Measurements from ENCODE around the gene BCL7A.
A peak's percentile ranks its signal among the peaks of the same experiment; 100 is the strongest.

BCL7A gene

DNA sequence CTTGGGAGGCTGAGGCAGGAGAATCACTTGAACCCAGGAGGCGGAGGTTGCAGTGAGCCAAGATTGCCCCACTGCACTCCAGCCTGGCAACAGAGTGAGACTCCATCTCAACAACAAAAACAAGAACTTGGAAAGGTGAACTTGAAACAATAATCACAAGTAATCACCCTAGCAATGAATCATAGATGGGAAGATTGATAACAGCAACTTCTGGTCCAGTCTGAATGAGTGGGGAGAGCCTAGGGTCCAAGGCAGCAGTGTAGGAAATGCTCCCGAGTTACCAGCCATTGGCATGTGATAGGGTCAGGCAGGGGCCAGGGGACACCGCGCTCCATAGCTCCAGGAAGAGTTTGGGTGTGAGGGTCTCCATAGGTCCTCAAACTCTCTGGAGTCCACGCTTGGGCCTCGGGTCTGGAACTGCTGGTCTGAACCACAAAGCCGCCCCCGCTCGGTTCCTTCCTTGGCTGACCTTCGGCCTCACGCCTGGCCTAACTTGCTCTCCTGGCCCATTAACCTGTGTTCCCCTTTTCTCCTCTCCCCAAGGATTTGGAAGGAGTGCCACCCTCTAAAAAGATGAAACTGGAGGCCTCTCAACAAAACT, 37.0 kb downstream of the BCL7A start:
- no peak overlapping the region for H3K27ac ChIP-seq
- H3K4me3 ChIP-seq (ENCODE audit: low read depth, low read length), result no peak overlapping the region
- DNase-seq, result no peak
- no peaks in the 10 kb centered on the region for H3K9me3 ChIP-seq (ENCODE audit: severe bottlenecking)
- peaks cover 14% of the 10 kb centered on the region for H3K36me3 ChIP-seq
- no peaks in the 10 kb centered on the region for H3K27me3 ChIP-seq (ENCODE audit: insufficient read depth, low read depth, severe bottlenecking)
- TF ChIP-seq, protein P1, sequence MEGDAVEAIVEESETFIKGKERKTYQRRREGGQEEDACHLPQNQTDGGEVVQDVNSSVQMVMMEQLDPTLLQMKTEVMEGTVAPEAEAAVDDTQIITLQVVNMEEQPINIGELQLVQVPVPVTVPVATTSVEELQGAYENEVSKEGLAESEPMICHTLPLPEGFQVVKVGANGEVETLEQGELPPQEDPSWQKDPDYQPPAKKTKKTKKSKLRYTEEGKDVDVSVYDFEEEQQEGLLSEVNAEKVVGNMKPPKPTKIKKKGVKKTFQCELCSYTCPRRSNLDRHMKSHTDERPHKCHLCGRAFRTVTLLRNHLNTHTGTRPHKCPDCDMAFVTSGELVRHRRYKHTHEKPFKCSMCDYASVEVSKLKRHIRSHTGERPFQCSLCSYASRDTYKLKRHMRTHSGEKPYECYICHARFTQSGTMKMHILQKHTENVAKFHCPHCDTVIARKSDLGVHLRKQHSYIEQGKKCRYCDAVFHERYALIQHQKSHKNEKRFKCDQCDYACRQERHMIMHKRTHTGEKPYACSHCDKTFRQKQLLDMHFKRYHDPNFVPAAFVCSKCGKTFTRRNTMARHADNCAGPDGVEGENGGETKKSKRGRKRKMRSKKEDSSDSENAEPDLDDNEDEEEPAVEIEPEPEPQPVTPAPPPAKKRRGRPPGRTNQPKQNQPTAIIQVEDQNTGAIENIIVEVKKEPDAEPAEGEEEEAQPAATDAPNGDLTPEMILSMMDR (IDR thresholded peaks at IDR 0.05; ENCODE audit: low read depth, low read length), result no peak

DNA sequence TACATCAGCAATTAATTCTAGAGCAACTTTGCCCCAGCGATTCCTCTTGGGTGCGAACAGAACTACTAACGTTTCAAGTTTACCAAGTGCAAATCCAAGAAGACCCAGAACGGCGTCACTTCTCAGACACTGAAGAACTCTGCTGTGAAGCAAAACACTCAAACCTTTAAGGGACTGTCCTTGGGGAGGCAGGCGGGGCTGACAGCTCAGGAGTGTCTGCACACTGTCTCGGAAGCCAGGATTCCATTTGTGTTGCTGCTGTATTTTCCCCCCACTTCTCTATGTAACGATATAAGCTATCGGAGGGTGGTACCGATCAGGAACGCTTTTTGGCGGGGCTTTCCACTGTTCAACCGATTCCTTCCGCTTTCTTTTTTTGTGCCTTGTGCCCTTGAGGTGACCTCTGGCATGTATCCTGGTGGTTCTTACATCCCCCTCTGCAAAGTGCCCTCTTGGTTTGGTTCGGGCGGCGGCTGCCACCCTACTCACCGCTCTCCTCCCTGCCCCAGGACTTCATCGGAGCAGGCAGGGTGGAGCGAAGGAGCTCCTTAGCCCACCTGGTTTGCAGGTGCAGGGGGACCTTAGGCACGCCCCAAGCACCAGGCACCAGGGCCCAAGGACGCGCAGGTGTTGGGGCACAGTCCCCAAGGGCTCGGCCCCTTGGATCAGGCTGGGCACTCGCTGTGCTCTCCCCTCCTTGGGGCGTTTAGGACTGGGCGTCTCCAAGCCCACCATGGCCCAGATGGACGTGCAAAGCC, 37.7 kb downstream of the BCL7A start:
- peaks cover 14% of the 10 kb centered on the region for H3K36me3 ChIP-seq
- DNase-seq, result no peak

GRCh38 chr12:122060081-122060501, 38.4 kb downstream of the BCL7A start:
- Histone ChIP-seq H3K27me3 (ENCODE audit: insufficient read depth, low read depth, severe bottlenecking) (no peaks in the 10 kb centered on the region), H3K9me3 (ENCODE audit: severe bottlenecking) (no peaks in the 10 kb centered on the region), H3K36me3 (peaks cover 10% of the 10 kb centered on the region), H3K4me3 (ENCODE audit: low read depth, low read length) (no peak overlapping the region), H3K27ac (no peak overlapping the region)
- DNase-seq, result peak; percentile 72
- TF ChIP-seq, protein P1 (IDR thresholded peaks at IDR 0.05; ENCODE audit: low read depth, low read length), result no peak

More for the DNA sequence above, 37.7 kb downstream of the BCL7A start:
- Histone ChIP-seq H3K27ac (no peak overlapping the region), H3K9me3 (ENCODE audit: severe bottlenecking) (no peaks in the 10 kb centered on the region), H3K27me3 (ENCODE audit: insufficient read depth, low read depth, severe bottlenecking) (no peaks in the 10 kb centered on the region), H3K4me3 (ENCODE audit: low read depth, low read length) (no peak overlapping the region)
- TF ChIP-seq, protein P1 (IDR thresholded peaks at IDR 0.05; ENCODE audit: low read depth, low read length), result no peak

- Histone ChIP-seq H3K4me3 (ENCODE audit: low read depth, low read length) (no peak overlapping the region), H3K27me3 (ENCODE audit: insufficient read depth, low read depth, severe bottlenecking) (no peaks in the 10 kb centered on the region), H3K9me3 (ENCODE audit: severe bottlenecking) (no peaks in the 10 kb centered on the region), H3K36me3 (peaks cover 8% of the 10 kb centered on the region), H3K27ac (no peak overlapping the region)
- TF ChIP-seq, protein P1 (IDR thresholded peaks at IDR 0.05; ENCODE audit: low read depth, low read length), result no peak
- DNase-seq, result no peak
These were observed 39.6 kb downstream of the BCL7A start for GRCh38 chr12:122061253-122061652.

- no peak for DNase-seq
- Histone ChIP-seq H3K27me3 (ENCODE audit: insufficient read depth, low read depth, severe bottlenecking) (no peaks in the 10 kb centered on the region), H3K27ac (no peak overlapping the region), H3K4me3 (ENCODE audit: low read depth, low read length) (no peak overlapping the region), H3K36me3 (peaks cover 6% of the 10 kb centered on the region), H3K9me3 (ENCODE audit: severe bottlenecking) (no peaks in the 10 kb centered on the region)
- TF ChIP-seq, protein P1 (IDR thresholded peaks at IDR 0.05; ENCODE audit: low read depth, low read length), result no peak
These were observed 41.4 kb downstream of the BCL7A start for GRCh38 chr12:122062832-122063693.
